ENCODE data around the gene JCAD.

The JCAD gene

GRCh38 chr10:29969255-29970011, 90.0 kb downstream of the JCAD start:
- TF ChIP-seq CTCF (IDR thresholded peaks at IDR 0.05; ENCODE audit: insufficient read depth, low read length, poor library complexity, severe bottlenecking), result no peak
- Histone ChIP-seq H3K4me3 (replicated peaks; ENCODE audit: low read depth, low read length) (no peak overlapping the region), H3K27me3 (replicated peaks; ENCODE audit: control insufficient read depth, insufficient read depth, low read length) (no peaks in the 10 kb centered on the region; the same call in 1 of the 2 replicates), H3K36me3 (ENCODE audit: control insufficient read depth, insufficient read depth, low read length) (no peaks in the 10 kb centered on the region)
- no peak for DNase-seq (ENCODE audit: extremely low read depth, insufficient read length)

GRCh38 chr10:29968585-29968984, 90.8 kb downstream of the JCAD start:
- H3K27me3 ChIP-seq (replicated peaks; ENCODE audit: control insufficient read depth, insufficient read depth, low read length), result no peaks in the 10 kb centered on the region; the same call in 1 of the 2 replicates
- no peak for TF ChIP-seq CTCF (IDR thresholded peaks at IDR 0.05; ENCODE audit: insufficient read depth, low read length, poor library complexity, severe bottlenecking)
- DNase-seq (ENCODE audit: extremely low read depth, insufficient read length), result no peak
- H3K4me3 ChIP-seq (replicated peaks; ENCODE audit: low read depth, low read length), result no peak overlapping the region
- no peaks in the 10 kb centered on the region for H3K36me3 ChIP-seq (ENCODE audit: control insufficient read depth, insufficient read depth, low read length)

- TF ChIP-seq CTCF (IDR thresholded peaks at IDR 0.05; ENCODE audit: insufficient read depth, low read length, poor library complexity, severe bottlenecking), result no peak
- H3K4me3 ChIP-seq (replicated peaks; ENCODE audit: low read depth, low read length), result no peak overlapping the region
- no peaks in the 10 kb centered on the region for H3K36me3 ChIP-seq (ENCODE audit: control insufficient read depth, insufficient read depth, low read length)
- no peak for DNase-seq (ENCODE audit: extremely low read depth, insufficient read length)
- H3K27me3 ChIP-seq (replicated peaks; ENCODE audit: control insufficient read depth, insufficient read depth, low read length), result no peaks in the 10 kb centered on the region; the same call in 1 of the 2 replicates
Observed at GRCh38 chr10:29966269-29966668, 93.1 kb downstream of the JCAD start.
